PFSK-1 (cell line): Measurements from ENCODE around the gene ASCL4.

Experiments
- POLR2AphosphoS5 ChIP-seq: IDR thresholded peaks from 2 replicates; pipeline ENCODE4 v1.6.1; 2012; ENCODE audit warnings: low read depth, mild to moderate bottlenecking, control low read depth, low read length, moderate library complexity
- SIN3A ChIP-seq: IDR thresholded peaks from 2 replicates; pipeline ENCODE4 v1.6.1; 2012; ENCODE audit warnings: mild to moderate bottlenecking, low read length, moderate library complexity, borderline replicate concordance; ENCODE audit not compliant: insufficient read depth
- TAF1 ChIP-seq: IDR thresholded peaks from 2 replicates; pipeline ENCODE4 v1.6.1; 2012; ENCODE audit warnings: low read length, control low read depth, borderline replicate concordance; ENCODE audit not compliant: insufficient read depth
- TF ChIP-seq, protein P1 (sequence below), 2 experiments: IDR thresholded peaks; 2 replicates each; pipeline versions ENCODE4 v1.6.1 to v1.8.0; 2011 to 2012; ENCODE audit warnings: low read depth in 2 of 2, low read length in 2 of 2, control low read depth in 1 of 2, inconsistent platforms in 1 of 2, mild to moderate bottlenecking in 1 of 2, moderate library complexity in 1 of 2; ENCODE audit not compliant: insufficient read depth in 1 of 2

DNA sequence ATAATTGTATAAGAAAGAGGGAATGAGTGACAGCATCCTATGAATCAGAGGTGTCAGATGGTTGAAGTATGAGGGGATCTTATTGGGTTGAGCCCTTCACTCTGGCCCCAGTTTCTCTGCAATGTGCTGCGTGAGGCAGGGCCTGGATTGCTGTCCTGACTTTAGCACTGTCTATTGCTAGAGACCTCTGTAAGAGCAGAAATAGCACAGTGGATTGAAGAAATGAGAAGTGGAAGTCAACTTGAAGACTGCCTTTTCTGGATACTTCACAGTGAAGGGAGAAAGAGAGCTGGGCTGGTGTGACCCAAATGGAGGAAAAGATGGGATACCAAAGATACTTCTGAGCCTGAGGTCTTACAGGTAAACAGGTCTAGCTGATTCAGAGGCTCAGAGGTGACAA, 5.8 kb downstream of the ASCL4 start:
- TF ChIP-seq TAF1 (no peak), POLR2AphosphoS5 (no peak), SIN3A (no peak)
- TF ChIP-seq, protein P1, sequence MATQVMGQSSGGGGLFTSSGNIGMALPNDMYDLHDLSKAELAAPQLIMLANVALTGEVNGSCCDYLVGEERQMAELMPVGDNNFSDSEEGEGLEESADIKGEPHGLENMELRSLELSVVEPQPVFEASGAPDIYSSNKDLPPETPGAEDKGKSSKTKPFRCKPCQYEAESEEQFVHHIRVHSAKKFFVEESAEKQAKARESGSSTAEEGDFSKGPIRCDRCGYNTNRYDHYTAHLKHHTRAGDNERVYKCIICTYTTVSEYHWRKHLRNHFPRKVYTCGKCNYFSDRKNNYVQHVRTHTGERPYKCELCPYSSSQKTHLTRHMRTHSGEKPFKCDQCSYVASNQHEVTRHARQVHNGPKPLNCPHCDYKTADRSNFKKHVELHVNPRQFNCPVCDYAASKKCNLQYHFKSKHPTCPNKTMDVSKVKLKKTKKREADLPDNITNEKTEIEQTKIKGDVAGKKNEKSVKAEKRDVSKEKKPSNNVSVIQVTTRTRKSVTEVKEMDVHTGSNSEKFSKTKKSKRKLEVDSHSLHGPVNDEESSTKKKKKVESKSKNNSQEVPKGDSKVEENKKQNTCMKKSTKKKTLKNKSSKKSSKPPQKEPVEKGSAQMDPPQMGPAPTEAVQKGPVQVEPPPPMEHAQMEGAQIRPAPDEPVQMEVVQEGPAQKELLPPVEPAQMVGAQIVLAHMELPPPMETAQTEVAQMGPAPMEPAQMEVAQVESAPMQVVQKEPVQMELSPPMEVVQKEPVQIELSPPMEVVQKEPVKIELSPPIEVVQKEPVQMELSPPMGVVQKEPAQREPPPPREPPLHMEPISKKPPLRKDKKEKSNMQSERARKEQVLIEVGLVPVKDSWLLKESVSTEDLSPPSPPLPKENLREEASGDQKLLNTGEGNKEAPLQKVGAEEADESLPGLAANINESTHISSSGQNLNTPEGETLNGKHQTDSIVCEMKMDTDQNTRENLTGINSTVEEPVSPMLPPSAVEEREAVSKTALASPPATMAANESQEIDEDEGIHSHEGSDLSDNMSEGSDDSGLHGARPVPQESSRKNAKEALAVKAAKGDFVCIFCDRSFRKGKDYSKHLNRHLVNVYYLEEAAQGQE (IDR thresholded peaks at IDR 0.05; ENCODE audit: insufficient read depth in 1 of 2, low read depth in 2 of 2, low read length in 2 of 2): no peak
